Epidermal melanocyte (primary cell): Measurements from ENCODE around the gene RNPS1.
"Not testable (repeated sequence)": the region's sequence is repeated elsewhere in the genome, so short reads cannot be mapped to it uniquely, and the experiment has no call there.

Experiments used
- DNase-seq: peaks from one replicate; pipeline ENCODE4 v3.0.0; 2011; ENCODE audit warnings: low spot score; ENCODE audit not compliant: insufficient read length

RNPS1 gene

DNA sequence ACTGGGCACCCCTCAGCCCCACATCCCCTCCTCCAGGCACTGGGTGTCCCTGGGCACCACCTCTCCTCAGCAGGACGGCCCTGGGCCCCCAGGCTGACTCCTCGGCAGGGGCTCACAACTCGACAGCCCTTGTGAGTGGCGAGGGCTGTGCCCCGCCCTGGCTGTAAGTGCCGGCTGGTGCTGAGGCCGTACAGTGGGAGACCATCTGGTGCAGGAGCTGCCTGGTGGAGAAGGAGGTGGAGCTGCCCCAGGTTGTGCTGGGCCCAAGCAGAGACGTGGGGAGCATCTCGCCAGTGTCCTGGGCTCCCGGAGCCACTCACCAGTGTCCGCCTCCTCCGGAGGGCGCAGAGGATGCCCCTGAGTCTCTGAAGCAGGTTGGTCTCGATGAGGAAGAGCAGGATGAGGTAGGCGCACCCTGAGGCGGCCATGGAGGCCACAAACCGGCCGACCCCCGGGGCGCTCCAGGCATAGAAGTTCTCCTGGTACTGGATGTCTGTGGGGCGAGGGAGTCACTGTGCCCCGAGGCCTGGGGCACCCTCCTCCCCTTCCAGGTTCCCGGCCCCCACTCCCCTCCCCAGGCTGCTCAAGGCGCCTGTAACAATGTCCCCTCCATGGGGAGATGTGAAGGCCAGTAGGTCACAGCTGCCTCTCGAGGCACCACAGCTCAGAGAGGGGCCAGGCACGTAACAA lies 15.1 kb upstream of the RNPS1 start:
- peak; percentile 5 for DNase-seq

DNA sequence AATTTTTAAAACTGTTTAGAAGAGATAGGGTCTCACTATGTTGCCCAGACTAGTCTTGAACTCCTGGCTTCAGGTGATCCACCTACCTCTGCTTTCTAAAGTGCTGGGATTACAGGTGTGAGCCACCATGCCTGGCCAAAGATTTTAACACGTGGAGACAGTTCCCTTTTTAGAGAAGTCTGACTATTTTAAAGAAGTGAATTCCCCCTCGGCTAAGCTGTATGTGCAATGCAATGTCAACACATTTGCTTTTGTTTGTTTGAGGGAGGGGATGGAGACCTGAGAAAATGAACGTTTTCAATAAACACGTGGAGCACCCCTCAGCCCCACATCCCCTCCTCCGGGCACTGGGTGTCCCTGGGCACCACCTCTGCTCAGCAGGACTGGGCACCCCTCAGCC lies 14.3 kb upstream of the RNPS1 start:
- DNase-seq: peak; percentile 1

DNA sequence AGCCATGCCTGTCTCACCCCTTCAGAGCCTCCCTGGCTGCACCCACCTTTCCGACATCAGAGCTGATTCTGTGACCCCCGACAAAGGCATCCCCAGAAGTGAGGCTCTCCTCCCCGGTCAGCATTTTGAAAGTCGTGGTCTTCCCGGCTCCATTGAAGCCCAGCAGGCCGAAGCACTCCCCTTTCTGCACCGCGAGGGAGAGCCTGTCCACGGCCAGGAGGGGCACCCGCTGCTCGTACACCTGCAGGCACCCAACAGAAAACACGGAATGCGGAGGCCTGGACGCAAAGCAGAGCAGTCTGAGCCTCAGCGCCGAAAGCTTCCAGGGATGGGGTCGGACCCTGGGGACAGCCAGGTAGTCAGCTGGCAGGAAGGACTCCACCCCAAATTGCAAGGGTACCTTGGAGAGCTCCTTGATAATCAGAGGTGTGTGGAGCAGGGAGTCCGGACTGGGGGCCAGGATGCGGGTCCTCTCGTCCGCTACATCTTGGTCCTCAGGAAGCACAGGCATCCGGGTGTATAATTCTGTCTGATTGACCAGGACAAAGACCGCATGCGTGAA lies 13.1 kb upstream of the RNPS1 start:
- peak; percentile 11 for DNase-seq

DNA sequence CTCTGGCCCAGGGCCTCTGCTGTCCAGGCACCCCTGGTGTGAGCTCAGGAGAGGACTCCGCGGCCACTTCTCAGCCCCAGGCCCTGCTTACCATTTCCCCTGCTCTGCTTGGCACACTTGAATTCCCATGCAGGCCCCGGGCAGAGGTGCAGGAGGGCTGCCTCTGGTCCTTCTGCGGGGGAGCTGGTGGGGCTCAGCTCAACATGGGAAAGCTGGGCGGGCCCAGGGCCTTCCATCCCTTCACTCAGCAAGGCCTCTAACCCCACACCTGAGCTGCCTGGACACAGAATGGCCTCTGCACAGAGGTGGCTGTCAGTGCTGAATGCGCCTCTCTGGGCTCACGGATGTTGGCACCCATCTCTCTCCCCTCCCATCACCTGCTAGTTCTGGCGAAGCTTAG lies 12.5 kb upstream of the RNPS1 start:
- DNase-seq: peak; percentile 7

DNA sequence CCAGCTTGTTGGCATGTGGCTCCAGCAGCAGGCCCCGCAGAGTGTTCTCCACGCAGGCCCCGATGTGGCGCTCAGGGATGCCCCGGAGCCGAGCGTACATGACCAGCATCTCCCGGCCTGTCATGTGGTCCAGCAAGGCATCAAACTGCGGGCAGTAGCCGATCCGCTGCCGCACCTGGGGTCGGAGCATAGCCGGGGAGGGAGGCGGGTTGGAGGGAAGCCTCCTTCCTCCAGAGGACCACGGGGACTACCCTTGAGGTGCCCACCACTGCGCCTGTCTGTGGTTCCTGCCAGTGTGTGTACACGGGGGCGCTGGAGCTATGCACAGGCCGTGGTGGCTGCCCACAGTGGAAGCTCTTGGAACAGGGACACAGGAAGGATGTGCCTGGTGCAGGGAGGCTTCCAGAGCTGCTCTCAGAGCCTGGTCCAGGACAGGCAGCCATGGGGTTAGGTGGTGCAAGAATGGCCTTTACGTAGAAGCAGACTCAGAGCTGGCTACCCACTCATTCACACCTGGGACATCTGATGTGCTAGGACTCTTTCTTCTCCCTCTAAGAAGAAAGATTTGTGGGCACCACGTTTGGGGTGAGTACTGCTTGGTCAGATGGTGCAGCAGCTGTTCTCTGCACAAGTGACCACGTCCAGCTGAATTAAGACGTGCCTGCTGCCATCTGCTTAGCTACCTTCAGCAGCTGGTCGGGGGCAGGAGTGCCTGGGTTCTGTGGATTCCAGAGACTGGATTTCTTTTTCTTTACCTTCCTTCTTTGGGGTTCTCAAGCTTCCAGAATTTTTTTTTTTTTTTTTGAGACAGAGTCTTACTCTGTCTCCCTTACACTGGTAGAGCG lies 11.3 kb upstream of the RNPS1 start:
- DNase-seq: no peak

DNA sequence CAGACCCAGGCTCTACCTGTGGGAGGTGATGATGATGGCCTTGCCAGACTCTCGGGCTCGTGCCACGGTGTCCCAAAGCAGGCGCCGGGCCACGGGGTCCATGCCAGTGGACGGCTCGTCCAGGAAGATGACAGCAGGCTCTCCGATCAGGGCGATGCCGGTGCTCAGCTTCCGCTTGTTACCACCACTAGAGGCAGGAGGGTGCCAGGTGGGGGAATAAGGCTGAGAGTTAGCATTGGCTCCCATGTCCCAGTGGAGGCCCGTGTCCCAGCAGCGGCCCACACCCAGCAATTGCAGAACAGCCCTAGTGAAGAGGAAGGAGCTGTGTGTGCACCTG lies 10.3 kb upstream of the RNPS1 start:
- DNase-seq: no peak

DNA sequence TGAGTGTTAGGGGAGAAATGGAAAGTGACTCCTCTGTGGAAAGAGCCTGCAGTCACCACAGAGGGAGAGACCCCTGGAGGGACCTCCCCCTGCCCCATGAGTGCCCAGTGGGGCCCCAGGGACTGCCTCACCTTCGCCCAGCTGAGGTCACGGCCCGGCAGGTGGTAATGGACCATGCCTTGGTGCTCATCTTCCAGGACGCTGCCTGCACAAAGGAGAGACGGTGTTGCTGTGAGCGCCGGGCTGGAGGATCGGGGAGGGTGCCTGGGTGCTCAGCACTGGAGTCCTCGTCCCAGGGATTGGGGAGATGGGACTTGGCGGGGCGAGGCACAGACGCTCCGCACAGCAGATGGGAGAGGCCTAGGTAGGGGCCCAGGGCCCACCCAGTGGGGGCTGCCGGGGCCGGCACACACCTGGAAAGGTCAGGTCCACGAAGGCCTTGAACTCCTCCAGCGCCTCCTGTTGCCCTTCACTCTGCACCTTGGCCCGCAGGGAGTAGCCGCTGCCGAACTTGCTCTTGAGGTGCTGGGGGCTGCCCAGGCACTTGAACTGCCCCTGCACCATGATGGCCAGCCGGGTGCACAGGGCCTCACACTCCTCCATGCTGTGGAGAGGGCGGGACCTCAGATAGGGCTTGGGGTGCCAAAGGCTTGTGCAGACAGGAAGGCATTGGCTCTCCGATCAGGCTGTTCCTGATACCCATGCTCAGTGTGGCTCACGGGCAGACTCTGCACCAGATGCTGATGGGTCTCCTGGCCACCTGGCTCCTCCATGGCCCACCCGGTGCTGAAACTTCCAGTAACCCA lies 9.7 kb upstream of the RNPS1 start:
- no peak for DNase-seq

DNA sequence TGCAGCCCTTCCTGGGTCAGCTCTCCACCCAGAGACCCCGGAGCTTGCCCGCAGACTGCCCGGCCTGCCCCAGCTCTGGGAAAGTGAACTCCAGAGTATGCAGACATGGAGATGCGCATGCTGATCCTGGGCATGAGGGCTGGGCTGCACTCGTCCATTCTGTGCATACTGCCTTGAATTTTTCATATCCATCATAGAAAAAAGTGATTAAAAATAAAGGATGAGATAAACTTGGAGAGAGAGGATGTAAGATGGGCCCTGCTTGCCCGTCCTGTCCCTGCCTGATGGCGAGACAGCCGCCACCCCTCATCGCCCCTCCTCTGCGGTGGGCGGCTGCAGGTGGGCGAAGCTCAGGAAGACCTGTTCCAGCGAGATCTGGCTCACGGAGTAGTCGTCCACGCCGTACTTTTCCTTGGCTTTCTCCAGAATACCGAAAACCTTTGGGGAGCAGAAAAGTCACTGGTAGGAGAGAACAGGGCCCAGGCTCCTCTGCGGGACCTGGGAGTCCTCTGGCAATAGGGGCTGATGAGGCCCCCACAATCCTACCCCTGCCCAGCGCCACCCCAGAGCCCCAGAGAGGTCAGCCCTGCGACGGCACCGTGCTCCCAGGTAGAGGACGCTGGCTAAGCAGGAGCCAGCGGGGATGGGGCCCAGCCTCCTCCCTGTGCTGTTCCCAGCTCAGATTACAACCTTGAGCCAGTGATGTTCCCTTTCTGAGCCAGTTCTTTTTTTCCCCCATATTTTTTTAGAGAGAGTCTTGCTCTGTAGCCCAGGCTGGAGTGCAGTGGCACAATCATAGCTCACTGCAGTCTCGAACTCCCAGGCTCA lies 8.7 kb upstream of the RNPS1 start:
- DNase-seq: no peak

DNA sequence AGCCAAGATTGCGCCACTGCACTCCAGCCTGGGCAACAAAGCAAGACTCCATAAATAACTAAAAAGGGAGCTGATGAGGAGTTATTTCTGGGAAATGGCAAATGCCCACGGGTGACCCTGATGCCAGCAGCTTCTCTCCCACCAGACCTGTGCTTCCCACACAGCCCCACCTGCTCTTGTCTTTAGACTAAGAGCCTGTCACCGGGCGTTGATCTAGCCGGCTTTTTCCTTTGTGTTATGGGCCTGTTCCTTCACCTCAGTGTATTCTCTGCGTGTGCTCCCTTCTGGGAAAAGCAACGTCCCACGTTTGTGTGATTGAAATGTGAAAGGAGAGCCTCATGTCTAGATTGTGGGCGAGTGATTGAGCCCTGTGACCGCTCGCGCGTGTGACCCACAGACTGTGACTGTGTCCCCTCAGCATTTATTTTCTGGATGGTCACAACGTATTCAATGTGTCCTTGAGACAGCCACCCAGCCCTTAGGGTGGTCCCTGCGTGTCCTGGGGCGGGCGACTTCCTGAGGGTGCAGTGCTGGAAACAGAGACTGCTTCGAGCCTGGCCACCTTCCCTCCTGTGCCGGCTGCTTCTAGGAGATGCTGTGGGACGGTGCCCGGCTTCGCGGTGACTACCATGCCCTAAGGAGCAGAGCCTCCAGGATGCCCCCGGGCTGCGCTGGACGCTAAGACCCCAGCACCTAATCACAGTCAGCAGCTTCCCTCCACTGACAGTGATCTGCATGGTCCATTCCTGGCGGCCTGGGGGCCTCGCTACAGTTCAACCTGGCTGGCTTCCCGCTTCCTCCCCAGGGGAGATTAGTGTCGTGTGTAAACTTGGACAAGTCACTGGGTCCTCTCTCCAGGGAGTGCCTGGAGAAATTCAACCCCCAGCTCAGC lies 7.8 kb upstream of the RNPS1 start:
- DNase-seq: no peak

DNA sequence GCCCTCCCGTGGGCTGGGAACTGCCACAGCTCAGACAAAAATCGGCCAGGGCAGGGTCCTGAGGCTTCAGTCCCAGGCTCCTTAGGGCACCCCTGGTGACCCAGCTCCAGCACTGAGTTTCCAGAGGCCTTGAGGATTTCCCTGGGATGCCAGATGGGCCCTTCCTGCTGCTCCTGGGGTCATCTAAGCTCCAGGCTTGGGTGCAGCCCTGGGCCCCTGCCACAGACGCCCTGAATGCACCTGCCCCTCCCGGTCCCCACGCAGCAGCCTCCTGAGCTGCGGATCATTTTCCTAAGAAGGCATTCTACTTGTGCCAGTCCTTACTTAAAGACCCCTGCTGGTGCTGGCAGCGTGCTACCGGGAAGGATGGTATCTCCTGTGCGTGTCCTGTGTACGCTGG lies 6.0 kb upstream of the RNPS1 start:
- no peak for DNase-seq

DNA sequence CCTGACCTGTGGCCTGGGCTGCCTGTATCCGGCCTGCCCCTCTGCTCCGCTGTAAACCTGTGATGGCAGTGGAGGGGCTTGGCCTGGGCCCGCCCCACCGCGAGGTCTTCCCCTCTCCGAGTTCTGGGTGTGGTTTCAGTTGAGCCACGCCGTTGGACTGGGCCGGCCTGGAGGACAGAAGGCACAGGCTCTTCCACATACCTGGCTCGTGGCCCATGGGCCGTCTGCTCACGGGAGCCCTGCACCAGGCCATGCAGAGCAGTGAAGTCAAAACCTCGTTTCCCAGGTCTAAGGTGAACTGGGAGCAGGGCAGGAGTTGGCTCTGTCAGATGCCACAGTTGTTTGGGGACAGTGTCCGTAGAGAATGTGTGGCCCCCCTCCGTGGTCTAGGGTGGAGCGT lies 5.6 kb upstream of the RNPS1 start:
- DNase-seq: no peak

DNA sequence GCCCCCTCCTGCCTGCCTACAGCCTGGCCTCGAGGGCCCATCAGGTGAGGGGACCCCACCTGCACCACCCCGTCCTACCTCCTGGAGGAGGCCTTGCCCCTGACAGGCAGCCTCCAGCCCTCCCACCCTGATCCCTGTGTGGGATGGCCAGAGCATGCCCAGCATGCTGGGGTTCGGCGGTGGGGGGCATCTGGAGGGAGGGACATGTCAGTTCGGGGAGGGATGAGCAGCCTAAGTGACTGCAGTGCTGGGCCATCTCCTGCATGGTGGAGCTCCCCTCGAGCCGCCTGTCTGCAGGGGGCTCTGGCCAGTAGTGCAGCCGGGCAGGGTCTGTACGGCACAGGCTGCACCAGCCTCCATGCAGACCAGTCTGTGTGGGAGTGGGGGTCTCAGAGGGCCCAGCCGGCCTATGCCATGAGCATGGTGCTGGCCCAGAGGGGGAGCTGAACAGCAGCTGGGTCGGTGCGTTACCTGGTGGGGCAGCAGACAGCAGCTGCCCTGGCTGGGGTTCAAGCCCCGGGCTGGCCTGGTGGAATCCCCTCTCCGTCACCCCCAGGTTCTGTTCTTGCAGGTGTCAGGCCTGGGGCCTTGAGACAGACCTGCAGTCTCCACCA lies 4.0 kb upstream of the RNPS1 start:
- no peak for DNase-seq

DNA sequence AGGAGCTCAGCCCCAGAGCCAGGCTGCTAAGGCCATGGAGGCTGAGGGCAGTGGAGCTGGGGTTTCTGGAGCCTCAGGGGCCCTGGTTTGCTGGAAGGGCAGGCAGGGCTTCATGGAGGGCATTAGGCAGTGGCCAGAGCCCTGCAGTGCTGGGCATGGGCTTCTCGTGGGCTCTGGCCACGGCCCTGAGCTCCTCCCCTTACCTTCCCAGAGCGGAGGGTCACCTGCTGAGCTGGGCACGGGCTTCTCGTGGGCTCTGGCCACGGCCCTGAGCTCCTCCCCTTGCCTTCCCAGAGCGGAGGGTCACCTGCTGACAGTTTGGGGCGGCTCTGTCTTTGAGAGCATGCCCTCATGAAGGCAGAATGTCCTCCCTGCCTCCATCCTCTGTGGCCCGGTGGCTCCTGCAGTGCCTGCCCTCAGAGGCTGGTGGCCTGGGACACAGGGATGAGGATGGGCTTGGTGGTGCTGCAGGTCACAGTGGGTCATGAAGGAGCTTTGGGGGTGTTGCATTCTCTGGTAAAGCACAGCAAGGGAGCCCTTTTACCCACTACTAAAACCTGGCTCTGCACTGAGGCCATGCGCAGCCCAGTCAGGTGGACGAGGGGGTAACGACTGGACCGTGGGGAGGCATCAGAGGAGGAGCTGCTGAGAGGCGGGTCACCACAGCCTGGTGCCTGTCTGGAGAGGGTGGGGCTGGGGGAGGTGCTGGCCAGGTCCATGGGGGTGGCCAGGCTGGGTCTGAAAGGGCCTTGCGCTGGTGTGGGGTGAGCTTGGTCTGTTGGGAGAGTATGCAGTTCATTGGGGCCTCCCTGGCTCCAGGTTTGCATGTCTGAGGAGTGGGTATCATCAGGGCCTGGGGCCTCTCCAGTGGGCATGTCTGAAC lies 2.9 kb upstream of the RNPS1 start:
- DNase-seq: no peak

DNA sequence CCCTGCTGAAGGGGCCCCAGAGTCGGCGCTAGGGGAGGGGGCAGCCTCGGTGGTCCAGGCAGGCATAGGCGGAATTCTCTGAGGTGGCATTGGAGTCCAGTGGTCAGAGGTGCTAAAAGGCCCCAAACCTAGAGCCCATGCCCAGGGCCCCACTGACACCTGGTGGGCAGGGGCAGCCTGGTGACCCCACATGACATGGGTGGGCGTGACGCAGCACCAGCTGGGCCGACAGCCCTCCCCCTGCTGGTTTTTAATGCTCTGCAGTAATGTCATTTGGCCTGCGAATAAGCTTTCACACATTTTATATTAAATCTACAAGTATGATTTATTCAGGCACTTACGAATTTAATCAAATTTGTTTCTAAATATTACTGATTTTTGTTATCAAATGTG lies 2.1 kb upstream of the RNPS1 start:
- DNase-seq: no peak

DNA sequence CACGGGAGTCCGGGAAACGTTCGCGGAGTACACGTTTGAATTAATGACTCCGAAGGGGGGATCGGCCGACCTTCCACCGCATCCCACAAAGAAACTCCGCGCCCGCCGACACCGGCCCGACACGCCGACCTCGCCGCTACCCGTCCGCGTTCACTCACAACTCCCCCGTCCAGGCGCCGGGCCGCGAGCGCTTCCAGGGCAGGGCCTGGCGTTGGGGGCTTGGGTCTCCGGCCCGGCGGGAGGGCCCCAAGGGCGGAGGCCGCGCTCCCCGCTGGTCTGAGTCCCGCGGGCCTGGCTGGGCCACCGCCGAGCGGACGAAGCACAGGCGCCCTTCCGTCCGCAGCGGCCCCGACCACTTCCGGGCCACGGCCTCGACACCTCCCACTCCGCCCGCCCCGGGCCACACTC lies 417 bp downstream of the RNPS1 start:
- peak; percentile 49 for DNase-seq

DNA sequence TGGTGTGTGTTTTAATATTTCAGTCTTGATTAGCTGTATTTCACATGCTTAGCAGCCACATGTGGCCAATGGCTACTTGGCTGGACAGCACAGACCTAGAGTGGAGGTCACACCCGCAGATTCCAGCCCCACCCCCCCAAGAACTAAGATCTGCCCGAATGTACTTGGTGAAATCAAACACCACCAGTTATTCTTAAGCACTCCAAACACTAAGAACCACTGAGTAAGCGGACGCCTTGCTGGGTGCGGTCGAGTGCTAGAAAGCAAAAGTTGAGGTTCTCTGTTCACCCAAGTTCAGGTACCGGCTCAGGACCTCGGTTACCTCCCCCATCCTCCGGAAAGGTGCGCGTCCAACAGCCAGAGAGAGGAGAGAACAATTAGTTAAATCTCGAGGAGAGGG lies 1.0 kb downstream of the RNPS1 start:
- DNase-seq: not testable (repeated sequence)

DNA sequence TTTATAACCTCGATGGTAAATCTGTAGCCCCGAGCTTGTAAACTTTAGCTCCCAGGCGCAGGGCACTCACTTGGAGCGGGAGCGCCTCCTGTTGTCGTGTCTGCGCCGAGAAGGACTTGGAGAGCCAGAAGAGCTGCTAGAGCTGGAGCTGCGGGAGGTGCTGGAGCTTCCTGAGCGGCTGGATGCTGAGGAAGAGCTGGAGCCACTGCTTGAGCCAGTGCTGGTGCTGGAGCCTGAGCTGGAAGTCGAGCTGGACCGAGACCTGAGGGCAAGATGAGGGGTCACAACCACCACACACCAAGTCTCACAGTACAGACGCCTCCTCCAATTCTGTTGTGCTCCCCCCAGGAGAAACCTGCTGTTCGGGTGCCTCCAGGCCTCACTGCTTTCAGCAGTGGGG lies 4.9 kb downstream of the RNPS1 start:
- DNase-seq: not testable (repeated sequence)

DNA sequence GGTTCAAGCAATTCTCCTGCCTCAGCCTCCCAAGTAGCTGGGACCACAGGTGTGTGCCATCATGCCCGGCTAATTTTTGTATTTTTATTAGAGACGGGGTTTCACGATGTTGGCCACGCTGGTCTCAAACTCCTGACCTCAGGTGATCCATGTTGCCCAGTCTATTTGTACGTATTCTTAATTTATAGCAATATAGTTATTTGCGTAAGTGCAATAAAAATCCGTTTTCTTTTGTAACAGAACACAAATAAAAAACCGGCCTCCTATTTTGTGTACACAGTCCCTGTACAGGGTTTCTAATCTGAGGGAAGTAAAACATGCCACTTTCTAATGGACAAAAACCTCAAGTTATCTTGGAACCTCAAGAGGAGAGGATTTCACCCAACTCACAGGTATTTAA lies 7.7 kb downstream of the RNPS1 start:
- no peak for DNase-seq

DNA sequence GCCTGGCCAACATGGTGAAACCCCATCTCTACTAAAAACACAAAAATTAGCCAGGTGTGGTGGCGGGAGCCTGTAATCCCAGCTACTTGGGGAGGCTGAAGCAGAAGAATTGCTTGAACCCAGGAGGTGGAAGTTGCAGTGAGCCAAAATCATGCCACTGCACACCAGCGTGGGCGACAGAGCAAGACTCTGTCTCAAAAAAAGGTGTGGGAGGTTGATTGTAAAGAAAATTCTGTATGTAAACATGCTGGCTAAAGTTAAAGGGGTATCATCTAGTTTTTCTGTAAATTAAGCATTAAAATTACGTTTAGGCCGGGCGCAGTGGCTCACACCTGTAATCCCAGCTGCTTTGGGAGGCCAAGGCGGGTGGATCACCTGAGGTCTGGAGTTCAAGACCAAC lies 9.4 kb downstream of the RNPS1 start:
- not testable (repeated sequence) for DNase-seq
